GM23338 (cell line): ENCODE data around the gene ADAMTS1. TPM values are rescaled to one million over a fixed set of nuclear protein-coding genes. Genes with fewer than 3 reads are reported as not detected.

Experiments used
- ATAC-seq: fragments of 200-7000 bp; cut with Tn5 transposase; 3 replicates; pipeline ENCODE4 v1.9.1; 2020
- DNase-seq: peaks from one replicate; pipeline ENCODE4 v3.0.0-alpha.2; 2015; ENCODE audit warnings: low spot score
- H2AFZ ChIP-seq: fragments of 200-600 bp; sonication (generic); 2 replicates; pipeline ENCODE4 v1.8.0; 2016; ENCODE audit warnings: antibody characterized with exemption, mild to moderate bottlenecking, moderate library complexity
- H3F3A ChIP-seq: fragments of 200-600 bp; sonication (generic); replicated peaks from 2 replicates; pipeline ENCODE4 v1.8.0; 2017; ENCODE audit warnings: antibody characterized with exemption, mixed run types, low read depth
- H3K27ac ChIP-seq: fragments of 200-600 bp; sonication (generic); 2 replicates; pipeline ENCODE4 v1.6.1; 2016; ENCODE audit warnings: low read depth
- H3K27me3 ChIP-seq: fragments of 200-600 bp; sonication (generic); 2 replicates; pipeline ENCODE4 v1.8.0; 2016; ENCODE audit warnings: mild to moderate bottlenecking, mixed run types, moderate library complexity; ENCODE audit not compliant: insufficient read depth
- H3K36me3 ChIP-seq: fragments of 200-600 bp; sonication (generic); 2 replicates; pipeline ENCODE4 v1.8.0; 2016; ENCODE audit warnings: mild to moderate bottlenecking; ENCODE audit not compliant: insufficient read depth
- H3K4me1 ChIP-seq: fragments of 200-600 bp; sonication (generic); 2 replicates; pipeline ENCODE4 v1.8.0; 2016; ENCODE audit warnings: mild to moderate bottlenecking, moderate library complexity; ENCODE audit not compliant: insufficient read depth
- H3K4me2 ChIP-seq: fragments of 200-600 bp; sonication (generic); 2 replicates; pipeline ENCODE4 v1.7.1; 2017; ENCODE audit warnings: mixed run types
- H3K4me3 ChIP-seq: fragments of 200-600 bp; sonication (generic); 2 replicates; pipeline ENCODE4 v1.6.1; 2016; ENCODE audit warnings: mixed run types
- H3K79me2 ChIP-seq: fragments of 200-600 bp; sonication (generic); replicated peaks from 2 replicates; pipeline ENCODE4 v1.8.0; 2017; ENCODE audit warnings: mild to moderate bottlenecking; ENCODE audit not compliant: insufficient read depth
- H3K9me2 ChIP-seq: fragments of 200-600 bp; sonication (generic); 2 replicates; pipeline ENCODE4 v1.8.0; 2017; ENCODE audit not compliant: insufficient read depth
- H4K20me1 ChIP-seq: fragments of 200-600 bp; sonication (generic); replicated peaks from 2 replicates; pipeline ENCODE4 v1.8.0; 2017; ENCODE audit warnings: mild to moderate bottlenecking; ENCODE audit not compliant: insufficient read depth
- H3K27ac Mint-ChIP-seq: 2 replicates; pipeline ENCODE4 v1.8.0; 2020; ENCODE audit warnings: inconsistent platforms, mild to moderate bottlenecking, moderate library complexity, mixed read lengths
- H3K27me3 Mint-ChIP-seq: 3 replicates; pipeline ENCODE4 v1.8.0; 2022; ENCODE audit warnings: low read depth, mild to moderate bottlenecking, moderate library complexity, mixed read lengths, inconsistent platforms; ENCODE audit not compliant: insufficient read depth, poor library complexity
- H3K36me3 Mint-ChIP-seq: 3 replicates; pipeline ENCODE4 v1.8.0; 2021; ENCODE audit warnings: low read depth, mild to moderate bottlenecking, inconsistent platforms, moderate library complexity, mixed read lengths
- H3K4me1 Mint-ChIP-seq: 3 replicates; pipeline ENCODE4 v1.8.0; 2020; ENCODE audit warnings: mild to moderate bottlenecking, inconsistent platforms, mixed read lengths
- H3K4me3 Mint-ChIP-seq: 3 replicates; pipeline ENCODE4 v1.8.0; 2021; ENCODE audit warnings: moderate library complexity, mild to moderate bottlenecking, inconsistent platforms, mixed read lengths
- H3K9me3 Mint-ChIP-seq: 3 replicates; pipeline ENCODE4 v1.8.0; 2020; ENCODE audit warnings: moderate library complexity, mild to moderate bottlenecking, inconsistent platforms, mixed read lengths
- CREB1 ChIP-seq: fragments of 250-450 bp; sonication (Bioruptor Pico); IDR thresholded peaks from 2 replicates; pipeline ENCODE4 v1.5.0; 2020; ENCODE audit warnings: low read depth, mild to moderate bottlenecking, moderate library complexity
- CTCF ChIP-seq, 2 experiments: fragments of 200-600 bp in 1 of 2; sonication (generic) in 1 of 2; conservative IDR thresholded peaks; 2 replicates each; pipeline versions ENCODE4 v1.5.1 to v1.6.1; 2016 to 2017; ENCODE audit warnings: antibody characterized with exemption in 2 of 2, low read depth in 2 of 2, mild to moderate bottlenecking in 2 of 2, moderate library complexity in 1 of 2
- ETS1 ChIP-seq: IDR thresholded peaks from 2 replicates; pipeline ENCODE4 v1.6.1; 2016; ENCODE audit warnings: antibody characterized with exemption
- EZH2 ChIP-seq: fragments of 200-600 bp; sonication (generic); IDR thresholded peaks from one replicate; pipeline ENCODE4 v1.8.0; 2017; ENCODE audit warnings: antibody characterized with exemption, mild to moderate bottlenecking, low read depth; ENCODE audit not compliant: unreplicated experiment
- NANOG ChIP-seq: IDR thresholded peaks from 2 replicates; pipeline ENCODE4 v1.6.1; 2016; ENCODE audit warnings: antibody characterized with exemption, borderline replicate concordance
- POLR2AphosphoS5 ChIP-seq: IDR thresholded peaks from 2 replicates; pipeline ENCODE4 v1.6.1; 2016; ENCODE audit warnings: antibody characterized with exemption, low read depth
- ZNF114 ChIP-seq: fragments of 250-450 bp; sonication (Bioruptor Pico); IDR thresholded peaks from 2 replicates; pipeline ENCODE4 v1.5.0; 2020; ENCODE audit warnings: mild to moderate bottlenecking, moderate library complexity
- ZNF331 ChIP-seq: fragments of 250-450 bp; sonication (Bioruptor Pico); IDR thresholded peaks from 2 replicates; pipeline ENCODE4 v1.5.0; 2020; ENCODE audit warnings: low read depth, mild to moderate bottlenecking, moderate library complexity
- polyA plus RNA-seq: library from polyadenylated mRNA; unstranded; fragments of >200 nt; fragmentation: Nextera tagmentation; extraction: Ambion mirVana; gene quantifications from 2 replicates; pipeline ENCODE4 v1.2.1, GENCODE V29; 2016
- total RNA-seq: library from RNA; depleted of rRNA; stranded (reverse); fragments of >200 nt; shearing (Covaris generic); gene quantifications from 2 replicates; pipeline ENCODE4 v1.2.3, GENCODE V29; 2014

ADAMTS1 gene
- total and polyA plus RNA-seq, 2 experiments from 2014 or later: 6.1 to 15.4 TPM

GRCh38 chr21:26881504-26882228 is 36.5 kb upstream of the ADAMTS1 start:
- H2AFZ ChIP-seq: no peak overlapping the region
- no peaks in the 10 kb centered on the region for H3K9me2 ChIP-seq
- H3K4me1 Mint-ChIP-seq: no peaks in the 10 kb centered on the region

GRCh38 chr21:26877018-26877417 is 31.8 kb upstream of the ADAMTS1 start:
- no peaks in the 10 kb centered on the region for H3F3A ChIP-seq
- Mint-ChIP-seq H3K9me3 (peaks cover 23% of the 10 kb centered on the region), H3K27ac (no peak overlapping the region), H3K4me3 (no peak overlapping the region), H3K4me1 (no peaks in the 10 kb centered on the region), H3K27me3 (no peaks in the 10 kb centered on the region), H3K36me3 (peaks cover 9% of the 10 kb centered on the region; the same call in 1 of the 3 replicates)
- no peak overlapping the region for H3K27ac ChIP-seq
- ATAC-seq: no peak
- H3K9me2 ChIP-seq: no peaks in the 10 kb centered on the region
- H3K36me3 ChIP-seq: no peaks in the 10 kb centered on the region
- no peak overlapping the region for H3K4me2 ChIP-seq
- H4K20me1 ChIP-seq: no peaks in the 10 kb centered on the region
- no peaks in the 10 kb centered on the region for H3K79me2 ChIP-seq
- no peak overlapping the region for H3K4me3 ChIP-seq
- H3K27me3 ChIP-seq: no peaks in the 10 kb centered on the region
- H3K4me1 ChIP-seq: 0 out of 2 replicates have a peak, but pooled peaks cover 6% of the 10 kb centered on the region
- peak overlapping the region; percentile 73; the same call in 1 of the 2 replicates for H2AFZ ChIP-seq
- DNase-seq: no peak
- TF ChIP-seq ETS1: no peak
- no peak for TF ChIP-seq CTCF (conservative IDR thresholded peaks at IDR 0.05; ENCODE audit: low read depth in 2 of 2)
- TF ChIP-seq ZNF114 (CRISPR knock-in tag): no peak
- TF ChIP-seq EZH2: no peak
- TF ChIP-seq CREB1 (CRISPR knock-in tag): no peak
- TF ChIP-seq NANOG: no peak
- TF ChIP-seq POLR2AphosphoS5: no peak

More at GRCh38 chr21:26881504-26882228, 36.5 kb upstream of the ADAMTS1 start:
- no peaks in the 10 kb centered on the region for H3F3A ChIP-seq
- no peak for ATAC-seq
- no peaks in the 10 kb centered on the region for H3K9me3 Mint-ChIP-seq
- H3K79me2 ChIP-seq: no peaks in the 10 kb centered on the region
- no peak overlapping the region for H3K27ac Mint-ChIP-seq
- H3K27me3 Mint-ChIP-seq: no peaks in the 10 kb centered on the region
- no peaks in the 10 kb centered on the region for H3K36me3 ChIP-seq
- TF ChIP-seq ZNF331 (CRISPR knock-in tag) (no peak), CTCF (conservative IDR thresholded peaks at IDR 0.05; ENCODE audit: low read depth in 2 of 2) (peak; percentile 44 to 71; a peak in 3 of 4 replicates)
- no peak overlapping the region for H3K4me3 ChIP-seq
- H3K4me1 ChIP-seq: 0 out of 2 replicates have a peak, but pooled peaks cover 6% of the 10 kb centered on the region
- peak; percentile 44 for DNase-seq
- H3K36me3 Mint-ChIP-seq: no peaks in the 10 kb centered on the region
- H3K27ac ChIP-seq: no peak overlapping the region
- H3K27me3 ChIP-seq: no peaks in the 10 kb centered on the region
- no peaks in the 10 kb centered on the region for H4K20me1 ChIP-seq
- no peak overlapping the region for H3K4me3 Mint-ChIP-seq
- H3K4me2 ChIP-seq: no peak overlapping the region
